ENCODE results near the gene C19orf67. TPM values are rescaled to one million over a fixed set of nuclear protein-coding genes. Genes with fewer than 3 reads are reported as not detected.

C19orf67 gene
- total and polyA plus RNA-seq, 2 of the 4 experiments (the other 2 are of a cell fraction): not detected

GRCh38 chr19:14072535-14073260 is 12.9 kb downstream of the C19orf67 start, which contains the start of gene MISP3 (continued):
- TF ChIP-seq SMC3 (IDR thresholded peaks at IDR 0.05; ENCODE audit: low read depth, low read length): no peak

DNA sequence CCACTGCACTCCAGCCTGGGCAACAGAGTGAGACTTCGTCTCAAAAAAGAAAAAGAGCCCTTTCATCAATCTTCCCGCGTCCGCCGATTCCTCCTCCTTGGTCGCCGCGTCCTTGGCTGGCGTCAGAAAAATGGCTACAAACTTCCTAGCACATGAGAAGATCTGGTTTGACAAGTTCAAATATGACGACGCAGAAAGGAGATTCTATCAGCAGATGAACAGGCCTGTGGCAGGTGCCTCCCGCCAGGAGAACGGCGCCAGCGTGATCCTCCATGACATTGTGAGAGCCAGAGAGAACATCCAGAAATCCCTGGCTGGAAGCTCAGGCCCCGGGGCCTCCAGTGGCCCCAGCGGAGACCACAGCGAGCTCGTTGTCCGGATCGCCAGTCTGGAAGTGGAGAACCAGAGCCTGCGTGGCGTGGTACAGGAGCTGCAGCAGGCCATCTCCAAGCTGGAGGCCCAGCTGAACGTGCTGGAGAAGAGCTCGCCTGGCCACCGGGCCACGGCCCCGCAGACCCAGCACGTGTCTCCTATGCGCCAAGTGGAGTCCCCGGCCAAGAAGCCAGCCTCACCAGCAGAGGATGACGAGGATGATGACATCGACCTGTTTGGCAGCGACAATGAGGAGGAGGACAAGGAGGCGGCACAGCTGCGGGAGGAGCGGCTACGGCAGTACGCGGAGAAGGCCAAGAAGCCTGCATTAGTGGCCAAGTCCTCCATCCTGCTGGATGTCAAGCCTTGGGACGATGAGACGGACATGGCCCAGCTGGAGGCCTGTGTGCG is 15.1 kb downstream of the C19orf67 start:
- H2AK5ac ChIP-seq (ENCODE audit: low read depth, low read length): no peak overlapping the region
- H3K27me3 ChIP-seq (ENCODE audit: control insufficient read depth, insufficient read depth, low read length): peaks cover 6% of the 10 kb centered on the region
- dilution Hi-C loops (cut with HindIII; ENCODE audit: low sequenced_read_pairs, unreplicated experiment) (no loop called here), in situ Hi-C loops (cut with MboI; ENCODE audit: low sequenced_read_pairs) (loop anchor here (5.0 kb wide), 1 partner anchor 188 kb away; no protein-coding TSS in a partner anchor), intact Hi-C loops (cut with micrococcal nuclease) (no loop called here)
- H4K20me1 ChIP-seq (ENCODE audit: insufficient read depth, low read length): no peaks in the 10 kb centered on the region
- ChIA-PET POLR2A (ENCODE audit: unreplicated experiment) (no interaction called here), CTCF (interaction anchor here (0.6 to 1.4 kb wide), 2 partner anchors 11 to 161 kb away, joined by 3 to 7 read pairs; no protein-coding TSS in a partner anchor)
- no peaks in the 10 kb centered on the region for H3K9me1 ChIP-seq (ENCODE audit: insufficient read depth, low read length)
- no peak overlapping the region for H2AK9ac ChIP-seq (replicated peaks; ENCODE audit: low read depth, low read length, poor library complexity)
- no peak overlapping the region for H2BK15ac ChIP-seq (ENCODE audit: low read depth, low read length)
- no peak overlapping the region for H2AFZ ChIP-seq (replicated peaks; ENCODE audit: low read length, poor library complexity)
- no peaks in the 10 kb centered on the region for H3K36me3 ChIP-seq (ENCODE audit: control insufficient read depth, insufficient read depth, low read length)
- no peak overlapping the region for H4K5ac ChIP-seq (ENCODE audit: low read depth, low read length)
- H3K56ac ChIP-seq (ENCODE audit: extremely low read depth, insufficient read depth, low read length): no peak overlapping the region
- H3K9me3 ChIP-seq (ENCODE audit: control insufficient read depth, insufficient read depth, low read length): no peaks in the 10 kb centered on the region
- H3K27ac ChIP-seq (ENCODE audit: insufficient read depth, low read length): no peak overlapping the region
- BruUV-seq (replicated peaks): no TSS peak
- no peak overlapping the region for H3K4ac ChIP-seq (ENCODE audit: low read depth, low read length)
- H3K14ac ChIP-seq (replicated peaks; ENCODE audit: low read depth, low read length): no peak overlapping the region
- no peak overlapping the region for H2BK5ac ChIP-seq (ENCODE audit: low read depth, low read length, poor library complexity, severe bottlenecking)
- H3K4me1 ChIP-seq (ENCODE audit: control insufficient read depth, insufficient read depth, low read length): peaks cover 10% of the 10 kb centered on the region
- H3K4me2 ChIP-seq (ENCODE audit: low read depth, low read length): no peak overlapping the region
- DNase-seq: no peak
- H3K9ac ChIP-seq (ENCODE audit: low read depth, low read length): no peak overlapping the region
- no peak overlapping the region for H3K4me3 ChIP-seq (ENCODE audit: insufficient read depth, low read depth, low read length)
- no peak overlapping the region for H2BK20ac ChIP-seq (ENCODE audit: low read depth, low read length)
- no peak overlapping the region for H4K91ac ChIP-seq (ENCODE audit: insufficient read depth, low read depth, low read length)
- no peak overlapping the region for H2BK120ac ChIP-seq (ENCODE audit: low read depth, low read length)
- ATAC-seq (ENCODE audit: low read depth): no peak
- no peak overlapping the region for H4K8ac ChIP-seq (ENCODE audit: low read depth in 2 of 2, low read length in 2 of 2)
- no peak overlapping the region for H3K18ac ChIP-seq (ENCODE audit: low read depth, low read length)
- peaks cover 0 to 14% of the 10 kb centered on the region in 2 experiments; a peak in 1 of 4 replicates for H3K79me1 ChIP-seq (ENCODE audit: low read depth in 1 of 2, low read length in 2 of 2)
- TF ChIP-seq MAFK (IDR thresholded peaks at IDR 0.05; ENCODE audit: low read depth, low read length) (no peak), CTCF (conservative IDR thresholded peaks at IDR 0.05; ENCODE audit: low read depth, low read length) (no peak), SMC3 (IDR thresholded peaks at IDR 0.05; ENCODE audit: low read depth, low read length) (no peak), NFE2L2 (IDR thresholded peaks at IDR 0.05; ENCODE audit: low read depth, low read length) (no peak), RCOR1 (IDR thresholded peaks at IDR 0.05; ENCODE audit: insufficient replicate concordance, low read length) (no peak), ELK1 (IDR thresholded peaks at IDR 0.05; ENCODE audit: borderline replicate concordance, low read depth, low read length) (no peak), FOS (IDR thresholded peaks at IDR 0.05; ENCODE audit: low read depth, low read length) (no peak)
- H3K23ac ChIP-seq (ENCODE audit: low read depth, low read length): no peak overlapping the region
- 85% methylated on average over 36 of the region's 43 CpGs; no CpG with 5 or more reads in 1 of the 2 experiments for WGBS, 2 experiments (ENCODE audit: extremely low coverage in 2 of 2, insufficient read length in 1 of 2)

Measured in IMR-90 (cell line).